Left forelimb (tissue), 1 donor: ENCODE data around the gene CDKAL1.
A peak's percentile ranks its signal among the peaks of the same experiment; 100 is the strongest.
"Not testable (repeated sequence)": the region's sequence is repeated elsewhere in the genome, so short reads cannot be mapped to it uniquely, and the experiment has no call there.

ENCODE experiments used
- DNase-seq: peaks from one replicate; pipeline ENCODE4 v3.0.0-alpha.2; 2018; ENCODE audit warnings: low spot score

CDKAL1 gene

DNA sequence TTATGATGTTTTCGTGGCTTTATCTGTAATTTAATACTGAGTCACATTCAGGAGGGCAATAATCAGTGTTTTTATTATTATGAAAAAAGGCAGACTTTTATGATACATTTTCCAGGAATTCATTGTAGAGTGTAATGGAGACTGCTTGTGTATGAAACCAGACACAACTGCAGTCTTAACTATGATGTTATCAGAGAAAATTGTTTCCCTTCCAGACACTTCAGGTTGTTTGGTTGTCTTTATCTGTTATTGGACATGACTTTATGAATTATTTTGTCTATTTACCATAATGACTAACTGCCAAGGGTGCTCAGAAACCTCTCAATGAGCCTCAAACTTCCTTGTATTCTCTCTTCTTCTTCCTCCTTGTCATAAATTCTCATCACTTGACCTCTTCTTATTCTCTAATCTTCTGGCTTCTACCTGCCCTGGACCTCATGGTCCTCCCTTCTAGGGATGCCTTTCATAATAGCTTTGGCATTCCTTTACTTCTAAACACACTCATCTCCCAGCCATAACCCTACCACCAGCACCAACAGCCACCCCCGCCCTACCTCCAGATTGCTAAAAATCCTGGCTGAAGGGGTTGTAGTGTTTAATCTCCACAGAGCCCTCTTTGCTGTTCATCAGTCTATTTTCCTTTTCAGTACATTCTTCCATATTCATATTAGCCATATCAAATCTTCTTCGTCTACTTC, 492.5 kb downstream of the CDKAL1 start:
- DNase-seq: no peak

GRCh38 chr6:21027507-21027906, 493.2 kb downstream of the CDKAL1 start:
- DNase-seq: no peak

DNA sequence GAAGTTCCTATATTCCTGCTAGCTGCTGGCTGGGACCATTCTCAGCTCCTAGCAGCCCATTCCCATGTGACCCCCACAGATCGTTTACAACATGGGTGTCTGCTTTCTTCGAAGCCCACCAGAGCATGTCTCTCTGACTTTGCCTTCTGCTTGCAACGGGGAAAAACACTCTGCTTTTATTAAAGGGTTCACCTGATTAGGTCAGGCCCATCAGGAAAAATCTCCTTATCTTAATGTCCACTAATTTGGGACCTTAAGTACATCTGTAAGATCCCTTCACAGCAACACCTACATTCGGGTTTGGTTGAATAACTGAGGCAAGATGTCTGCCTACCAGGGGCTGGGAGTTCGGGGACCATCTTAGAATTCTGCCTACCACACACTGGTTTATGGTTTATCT, 496.9 kb downstream of the CDKAL1 start:
- DNase-seq: no peak

- no peak for DNase-seq
Measured at GRCh38 chr6:21033084-21033483, 498.8 kb downstream of the CDKAL1 start.

DNA sequence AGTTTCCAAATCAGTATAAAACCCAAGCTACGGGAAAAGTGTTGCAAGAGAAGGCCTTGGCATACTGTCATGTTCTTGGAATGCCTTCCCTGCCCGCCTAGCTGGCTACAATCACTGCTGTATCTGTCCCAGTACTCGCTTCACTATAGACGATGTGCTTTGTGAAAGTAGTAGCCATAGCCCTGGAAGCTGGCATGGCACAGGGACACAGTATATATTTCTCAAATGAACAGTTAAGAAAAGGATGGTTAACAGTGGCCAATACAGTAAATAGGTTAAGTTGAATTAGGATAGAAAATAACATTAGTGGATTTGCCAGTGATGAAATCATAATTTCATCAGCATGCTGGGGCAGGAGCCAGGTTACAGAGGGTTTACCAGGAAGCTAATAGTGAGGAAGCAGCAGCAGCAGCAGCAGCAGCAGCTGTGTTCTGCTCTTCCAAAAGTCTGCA, 499.3 kb downstream of the CDKAL1 start:
- DNase-seq: peak; percentile 65

GRCh38 chr6:21034345-21034744, 500.1 kb downstream of the CDKAL1 start:
- DNase-seq: no peak

DNA sequence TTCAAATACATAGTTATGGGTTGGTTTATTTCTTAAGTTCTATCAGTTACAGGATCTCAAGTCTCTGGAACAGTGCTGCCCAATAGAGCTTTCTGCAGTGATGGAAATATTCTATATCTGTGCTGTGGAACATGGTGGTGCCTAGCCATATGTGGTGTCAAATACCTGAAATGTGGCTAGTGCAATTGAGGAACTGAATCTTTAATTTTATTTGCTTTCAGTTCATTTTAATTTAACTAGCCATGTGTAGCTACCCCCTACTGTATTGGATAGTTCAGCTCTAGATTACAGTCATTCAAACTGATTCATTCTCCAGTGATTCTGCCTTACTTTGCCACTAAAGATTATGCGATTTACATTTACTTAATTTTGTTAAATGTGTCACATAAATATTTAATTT, 503.2 kb downstream of the CDKAL1 start:
- DNase-seq: no peak

DNA sequence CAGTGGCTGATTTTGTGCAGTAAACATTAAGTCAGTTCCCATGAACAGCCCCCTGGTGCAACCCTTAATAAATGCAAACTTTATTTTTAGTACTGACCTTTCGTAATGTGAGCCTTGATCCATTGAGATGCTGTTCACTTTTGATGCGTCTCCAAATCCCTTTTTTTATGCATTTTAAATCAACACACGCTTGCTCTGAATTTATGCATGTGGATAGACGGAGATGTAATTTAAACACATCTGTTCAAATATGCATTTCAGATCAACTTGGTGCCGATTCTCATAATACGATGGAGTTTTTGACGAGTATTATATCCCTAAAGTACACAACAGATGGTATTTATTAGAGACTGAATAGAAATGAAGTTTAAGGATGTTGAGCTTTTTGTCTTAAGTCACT, 505.7 kb downstream of the CDKAL1 start:
- no peak for DNase-seq

DNA sequence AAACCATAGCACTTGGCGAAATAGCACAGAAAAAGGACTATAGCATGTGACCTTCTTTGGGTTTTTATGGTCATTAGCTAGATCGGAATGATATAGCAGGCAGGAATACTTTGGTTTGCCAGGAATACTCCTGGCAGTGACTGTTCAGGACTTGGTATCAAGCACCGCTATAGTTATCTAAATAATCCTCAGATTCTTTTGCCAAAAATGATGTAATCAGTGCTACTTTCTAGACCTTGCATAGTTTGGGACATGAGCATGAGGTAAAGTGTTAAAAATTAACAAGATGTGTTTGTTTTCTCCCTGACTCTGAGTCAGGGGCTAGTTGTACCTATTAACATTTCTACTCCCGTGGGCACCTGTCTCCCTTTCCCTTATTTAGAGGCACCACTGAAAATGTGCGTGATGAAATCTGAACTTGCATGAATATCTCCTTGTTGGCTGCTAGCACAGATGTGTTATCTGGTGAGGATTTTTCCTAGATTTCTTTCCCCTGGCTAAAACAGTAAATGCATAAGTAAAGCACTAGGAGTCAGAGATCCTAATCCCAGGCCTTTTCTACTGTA, 511.0 kb downstream of the CDKAL1 start:
- DNase-seq: no peak

- no peak for DNase-seq
Measured at GRCh38 chr6:21046276-21046675, 512.0 kb downstream of the CDKAL1 start.

DNA sequence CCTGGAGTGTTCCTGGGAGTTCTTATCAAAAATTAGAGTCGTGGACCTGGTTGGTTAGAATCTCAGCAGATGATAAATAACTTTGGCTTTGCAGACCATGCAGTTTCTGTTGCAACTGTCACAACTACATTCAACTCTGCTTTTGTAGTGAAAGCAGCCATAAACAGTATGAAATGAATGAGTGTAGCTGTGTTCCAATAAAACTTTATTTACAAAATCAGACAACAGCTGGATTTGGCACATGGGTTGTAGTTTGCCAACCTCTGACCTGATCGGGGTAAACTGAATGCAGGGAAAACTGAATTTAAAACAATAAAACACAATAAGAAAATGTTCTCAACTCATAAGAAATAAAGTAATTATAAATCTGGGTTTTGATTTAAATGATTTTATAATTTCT, 513.8 kb downstream of the CDKAL1 start:
- no peak for DNase-seq

DNA sequence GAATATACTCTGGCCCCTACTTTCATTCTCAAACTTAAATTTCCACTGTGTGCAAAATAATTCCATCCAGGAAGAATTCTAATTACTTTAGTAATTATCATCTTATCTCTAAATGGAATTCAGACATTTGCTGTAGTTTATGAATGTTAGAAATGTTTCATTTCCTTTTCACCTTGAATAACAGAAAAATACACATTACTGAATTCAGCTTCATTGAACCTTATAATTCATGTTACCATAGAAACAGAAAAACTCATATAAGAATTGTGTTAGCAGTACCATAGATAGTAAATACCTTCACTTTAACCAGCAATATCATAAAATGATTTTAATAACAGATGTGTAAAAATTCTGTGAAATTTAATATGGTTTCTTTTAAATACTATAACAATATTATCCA, 514.9 kb downstream of the CDKAL1 start:
- DNase-seq: no peak

GRCh38 chr6:21049572-21049971, 515.3 kb downstream of the CDKAL1 start:
- DNase-seq: no peak

DNA sequence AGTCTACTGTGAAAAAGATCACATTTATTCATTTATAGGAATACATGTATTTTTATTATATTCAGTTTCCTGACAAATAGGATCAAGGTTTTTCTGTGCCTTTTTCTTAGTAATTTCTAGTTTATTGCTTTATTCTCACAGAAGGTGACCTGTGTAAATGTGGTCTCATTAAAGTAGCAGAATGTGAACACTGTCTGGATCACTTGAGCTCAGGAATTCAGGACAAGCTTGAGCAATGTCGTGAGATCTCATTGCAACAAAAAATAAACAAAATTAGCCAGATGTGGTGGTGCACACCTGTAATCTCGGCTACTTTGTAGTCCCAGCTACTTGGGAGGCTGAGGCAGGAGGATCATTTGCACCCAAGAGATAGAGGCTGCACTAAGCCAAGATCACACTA, 516.7 kb downstream of the CDKAL1 start:
- DNase-seq: no peak

GRCh38 chr6:21051777-21052176, 517.5 kb downstream of the CDKAL1 start:
- DNase-seq: no peak

DNA sequence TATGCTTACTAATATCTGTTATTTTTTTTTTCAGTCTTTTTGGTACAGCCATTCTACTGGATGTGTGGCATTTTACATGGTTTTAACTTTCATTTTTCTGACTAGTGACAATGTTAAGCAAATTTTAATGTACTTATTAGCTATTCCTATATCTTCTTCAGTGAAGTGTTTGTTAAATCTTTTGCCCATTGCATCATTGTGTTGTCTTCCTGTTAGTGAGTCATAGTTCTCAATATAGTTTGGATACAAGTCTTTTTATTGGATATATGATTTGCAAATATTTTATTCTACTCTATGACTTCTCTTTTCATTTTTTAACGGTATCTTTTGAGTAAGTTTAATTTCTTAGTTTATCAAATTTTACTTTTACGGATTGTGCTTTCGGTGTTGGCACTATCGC, 519.4 kb downstream of the CDKAL1 start:
- DNase-seq: no peak

DNA sequence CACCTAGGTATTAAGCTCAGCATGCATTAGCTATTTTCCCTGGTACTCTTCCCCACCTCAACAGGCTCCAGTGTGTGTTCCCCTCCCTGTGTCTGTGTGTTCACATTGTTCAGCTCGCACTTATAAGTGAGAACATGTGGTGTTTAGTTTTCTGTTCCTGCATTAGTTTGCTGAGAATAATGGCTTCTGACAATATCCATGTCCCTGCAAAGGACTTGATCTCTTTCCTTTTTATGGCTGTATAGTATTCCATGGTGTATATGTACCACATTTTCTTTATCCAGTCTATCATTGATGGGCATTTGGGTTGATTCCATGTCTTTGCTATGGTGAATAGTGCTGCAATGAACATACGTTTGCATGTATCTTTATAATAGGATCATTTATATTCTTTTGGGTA, 521.2 kb downstream of the CDKAL1 start:
- DNase-seq: not testable (repeated sequence)

DNA sequence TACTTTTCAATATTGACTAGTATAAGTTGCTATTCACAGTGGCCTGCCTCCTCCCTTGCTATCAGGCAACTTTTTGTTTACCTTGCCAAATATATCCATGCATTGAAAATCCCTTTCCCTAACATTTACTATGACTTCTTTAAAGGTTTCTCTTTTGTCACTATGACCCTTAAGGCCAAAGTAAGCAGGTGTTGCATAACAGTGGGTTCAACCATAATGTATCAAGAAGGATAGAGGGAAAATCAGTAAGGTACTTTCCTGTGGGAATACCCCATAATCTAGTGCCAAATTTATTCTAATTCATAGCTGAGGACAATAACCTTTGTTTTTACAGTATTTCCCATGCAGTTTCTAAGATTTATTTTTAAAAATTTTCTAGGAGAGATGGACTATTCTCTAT, 527.6 kb downstream of the CDKAL1 start:
- no peak for DNase-seq

- no peak for DNase-seq
Measured at GRCh38 chr6:21064756-21065340, 530.6 kb downstream of the CDKAL1 start.

GRCh38 chr6:21067521-21067920, 533.3 kb downstream of the CDKAL1 start:
- no peak for DNase-seq

GRCh38 chr6:21070620-21071019, 536.4 kb downstream of the CDKAL1 start:
- no peak for DNase-seq

GRCh38 chr6:21071780-21072468, 537.7 kb downstream of the CDKAL1 start:
- DNase-seq: no peak

GRCh38 chr6:21073318-21073839, 539.1 kb downstream of the CDKAL1 start:
- no peak for DNase-seq
